ENCODE measurements around the gene GPR107.

Gene GPR107

DNA sequence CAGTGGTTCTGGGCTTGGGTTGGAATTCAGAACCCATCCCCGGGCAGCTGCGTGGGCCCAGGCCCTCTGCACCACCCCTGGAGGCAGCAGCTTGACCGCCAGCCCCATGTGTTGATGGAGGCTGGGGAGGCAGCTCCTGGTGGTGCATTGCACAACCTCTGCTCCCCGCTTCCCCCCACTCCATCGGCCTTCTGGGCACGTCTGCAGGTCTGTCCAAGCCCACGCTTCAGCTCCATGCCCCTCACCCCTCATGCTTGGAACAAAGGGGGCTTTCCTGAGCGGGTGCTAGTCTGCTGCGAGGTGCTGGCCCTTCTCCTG is 119.9 kb downstream of the GPR107 start:
- no peaks in the 10 kb centered on the region for H3K27me3 ChIP-seq (ENCODE audit: insufficient read depth, low read length, poor library complexity)
- peaks cover 26% of the 10 kb centered on the region for H3K79me1 ChIP-seq (ENCODE audit: low read length)
- peak overlapping the region; percentile 22 for H2AK5ac ChIP-seq (ENCODE audit: low read length)
- H4K8ac ChIP-seq (ENCODE audit: low read depth, low read length), result no peak overlapping the region
- H3K56ac ChIP-seq (ENCODE audit: low read length), result peak overlapping the region; percentile 90
- H2BK5ac ChIP-seq (ENCODE audit: low read length), result no peak overlapping the region
- no peak overlapping the region for H3K18ac ChIP-seq (ENCODE audit: low read length)
- H3K27ac ChIP-seq (ENCODE audit: low read depth, low read length), result no peak overlapping the region
- WGBS (ENCODE audit: extremely low coverage, insufficient coverage, low lambda C conversion rate), result no CpG with 5 or more reads among the region's 9 CpGs
- no peak overlapping the region for H2BK15ac ChIP-seq (replicated peaks; ENCODE audit: low read depth)
- H2BK120ac ChIP-seq (ENCODE audit: low read depth, low read length), result no peak overlapping the region
- H3K36me3 ChIP-seq (ENCODE audit: control insufficient read depth, insufficient read depth, low read length), result no peaks in the 10 kb centered on the region
- DNase-seq, result no peak
- H3K79me2 ChIP-seq (ENCODE audit: control insufficient read depth, insufficient read depth, low read length), result peaks cover 39% of the 10 kb centered on the region
- peak overlapping the region; percentile 63 for H3K4me3 ChIP-seq (ENCODE audit: low read length)
- H3K4ac ChIP-seq (ENCODE audit: low read depth, low read length), result no peak overlapping the region
- H4K5ac ChIP-seq (ENCODE audit: low read length), result no peak overlapping the region
- no peak overlapping the region for H3K23ac ChIP-seq (ENCODE audit: low read length)
- peak overlapping the region; percentile 90 for H3K4me2 ChIP-seq (ENCODE audit: low read length)
- peaks cover 3% of the 10 kb centered on the region for H3K4me1 ChIP-seq (ENCODE audit: control insufficient read depth, low read depth, low read length)
- H3K9ac ChIP-seq (ENCODE audit: low read length), result peak overlapping the region; percentile 65

DNA sequence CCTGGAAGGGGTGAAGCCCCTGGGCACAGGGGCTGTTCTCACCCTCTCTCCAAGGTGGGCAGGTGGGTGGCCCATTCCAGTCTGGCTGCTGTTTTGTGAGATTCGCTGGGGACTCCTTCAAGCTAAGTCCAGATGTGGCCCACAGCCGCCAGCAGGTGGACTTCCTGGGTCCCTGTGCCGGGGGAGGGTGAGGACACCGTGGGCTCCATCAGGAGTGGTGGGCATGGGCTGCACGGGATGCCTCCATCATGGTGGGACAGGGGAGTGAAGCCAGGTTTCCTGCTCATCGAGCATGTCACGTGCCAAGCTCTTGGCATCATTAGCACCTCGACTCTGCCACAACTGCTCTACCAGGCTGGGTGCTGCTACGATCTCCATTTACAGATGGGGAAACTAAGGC is 120.3 kb downstream of the GPR107 start:
- peak overlapping the region; percentile 90 for H3K4me2 ChIP-seq (ENCODE audit: low read length)
- H3K27me3 ChIP-seq (ENCODE audit: insufficient read depth, low read length, poor library complexity), result no peaks in the 10 kb centered on the region
- H3K79me1 ChIP-seq (ENCODE audit: low read length), result peaks cover 26% of the 10 kb centered on the region
- peaks cover 39% of the 10 kb centered on the region for H3K79me2 ChIP-seq (ENCODE audit: control insufficient read depth, insufficient read depth, low read length)
- no peak overlapping the region for H2BK15ac ChIP-seq (replicated peaks; ENCODE audit: low read depth)
- H2AK5ac ChIP-seq (ENCODE audit: low read length), result no peak overlapping the region
- H3K4ac ChIP-seq (ENCODE audit: low read depth, low read length), result no peak overlapping the region
- H2BK5ac ChIP-seq (ENCODE audit: low read length), result no peak overlapping the region
- no peak overlapping the region for H3K4me3 ChIP-seq (ENCODE audit: low read length)
- no peak overlapping the region for H4K5ac ChIP-seq (ENCODE audit: low read length)
- H3K9ac ChIP-seq (ENCODE audit: low read length), result peak overlapping the region; percentile 65
- H3K36me3 ChIP-seq (ENCODE audit: control insufficient read depth, insufficient read depth, low read length), result no peaks in the 10 kb centered on the region
- H3K27ac ChIP-seq (ENCODE audit: low read depth, low read length), result no peak overlapping the region
- H3K56ac ChIP-seq (ENCODE audit: low read length), result peak overlapping the region; percentile 90
- H2BK120ac ChIP-seq (ENCODE audit: low read depth, low read length), result no peak overlapping the region
- H3K18ac ChIP-seq (ENCODE audit: low read length), result no peak overlapping the region
- no CpG with 5 or more reads among the region's 9 CpGs for WGBS (ENCODE audit: extremely low coverage, insufficient coverage, low lambda C conversion rate)
- no peak overlapping the region for H4K8ac ChIP-seq (ENCODE audit: low read depth, low read length)
- DNase-seq, result no peak
- H3K23ac ChIP-seq (ENCODE audit: low read length), result no peak overlapping the region
- peaks cover 3% of the 10 kb centered on the region for H3K4me1 ChIP-seq (ENCODE audit: control insufficient read depth, low read depth, low read length)

GRCh38 chr9:130174920-130175321 is 121.2 kb downstream of the GPR107 start:
- Histone ChIP-seq H3K23ac (ENCODE audit: low read length) (no peak overlapping the region), H3K36me3 (ENCODE audit: control insufficient read depth, insufficient read depth, low read length) (no peaks in the 10 kb centered on the region), H3K4me1 (ENCODE audit: control insufficient read depth, low read depth, low read length) (peaks cover 3% of the 10 kb centered on the region), H3K9ac (ENCODE audit: low read length) (no peak overlapping the region), H3K4me2 (ENCODE audit: low read length) (no peak overlapping the region), H2BK5ac (ENCODE audit: low read length) (no peak overlapping the region), H4K5ac (ENCODE audit: low read length) (no peak overlapping the region), H3K79me1 (ENCODE audit: low read length) (peaks cover 30% of the 10 kb centered on the region), H3K27ac (ENCODE audit: low read depth, low read length) (no peak overlapping the region), H3K79me2 (ENCODE audit: control insufficient read depth, insufficient read depth, low read length) (peaks cover 44% of the 10 kb centered on the region), H4K8ac (ENCODE audit: low read depth, low read length) (no peak overlapping the region), H3K18ac (ENCODE audit: low read length) (no peak overlapping the region), H2BK120ac (ENCODE audit: low read depth, low read length) (no peak overlapping the region), H3K56ac (ENCODE audit: low read length) (no peak overlapping the region), H3K27me3 (ENCODE audit: insufficient read depth, low read length, poor library complexity) (no peaks in the 10 kb centered on the region), H2AK5ac (ENCODE audit: low read length) (no peak overlapping the region), H3K4ac (ENCODE audit: low read depth, low read length) (no peak overlapping the region), H3K4me3 (ENCODE audit: low read length) (no peak overlapping the region), H2BK15ac (replicated peaks; ENCODE audit: low read depth) (no peak overlapping the region)
- WGBS (ENCODE audit: extremely low coverage, insufficient coverage, low lambda C conversion rate), result no CpG with 5 or more reads among the region's 8 CpGs
- no peak for DNase-seq

GRCh38 chr9:130175355-130175754 is 121.6 kb downstream of the GPR107 start:
- no peak overlapping the region for H3K4me2 ChIP-seq (ENCODE audit: low read length)
- no CpG with 5 or more reads among the region's 9 CpGs for WGBS (ENCODE audit: extremely low coverage, insufficient coverage, low lambda C conversion rate)
- H4K8ac ChIP-seq (ENCODE audit: low read depth, low read length), result no peak overlapping the region
- H3K4me3 ChIP-seq (ENCODE audit: low read length), result no peak overlapping the region
- H3K18ac ChIP-seq (ENCODE audit: low read length), result no peak overlapping the region
- no peak overlapping the region for H3K27ac ChIP-seq (ENCODE audit: low read depth, low read length)
- H3K23ac ChIP-seq (ENCODE audit: low read length), result no peak overlapping the region
- peaks cover 3% of the 10 kb centered on the region for H3K4me1 ChIP-seq (ENCODE audit: control insufficient read depth, low read depth, low read length)
- no peak overlapping the region for H3K9ac ChIP-seq (ENCODE audit: low read length)
- no peak overlapping the region for H2BK15ac ChIP-seq (replicated peaks; ENCODE audit: low read depth)
- no peak overlapping the region for H3K56ac ChIP-seq (ENCODE audit: low read length)
- no peak overlapping the region for H2AK5ac ChIP-seq (ENCODE audit: low read length)
- H2BK5ac ChIP-seq (ENCODE audit: low read length), result no peak overlapping the region
- no peak overlapping the region for H4K5ac ChIP-seq (ENCODE audit: low read length)
- no peaks in the 10 kb centered on the region for H3K27me3 ChIP-seq (ENCODE audit: insufficient read depth, low read length, poor library complexity)
- H3K79me1 ChIP-seq (ENCODE audit: low read length), result peaks cover 31% of the 10 kb centered on the region
- no peak overlapping the region for H2BK120ac ChIP-seq (ENCODE audit: low read depth, low read length)
- no peaks in the 10 kb centered on the region for H3K36me3 ChIP-seq (ENCODE audit: control insufficient read depth, insufficient read depth, low read length)
- peaks cover 46% of the 10 kb centered on the region for H3K79me2 ChIP-seq (ENCODE audit: control insufficient read depth, insufficient read depth, low read length)
- H3K4ac ChIP-seq (ENCODE audit: low read depth, low read length), result no peak overlapping the region
- DNase-seq, result no peak

DNA sequence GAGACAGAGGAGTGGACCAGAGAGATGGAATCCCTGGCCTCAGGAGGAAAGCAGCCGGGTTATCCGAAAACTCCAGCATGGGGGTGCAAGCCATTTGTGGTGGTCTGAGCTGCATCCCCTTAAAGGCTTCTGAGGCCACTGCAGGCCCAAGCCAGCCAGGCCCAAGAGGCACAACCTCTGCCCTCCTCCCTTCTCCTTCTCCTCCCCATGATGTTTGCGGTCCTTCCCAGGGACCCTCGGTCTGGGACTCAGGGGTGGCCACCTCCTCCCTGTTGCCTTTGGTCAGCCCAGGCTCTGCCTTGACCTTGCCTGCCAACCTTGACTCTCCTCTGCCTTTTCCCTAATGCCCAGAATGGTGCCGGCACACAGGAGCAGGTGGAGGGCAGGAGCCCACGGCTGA is 123.1 kb downstream of the GPR107 start:
- Histone ChIP-seq H4K8ac (ENCODE audit: low read depth, low read length) (no peak overlapping the region), H3K4ac (ENCODE audit: low read depth, low read length) (no peak overlapping the region), H2BK120ac (ENCODE audit: low read depth, low read length) (no peak overlapping the region), H4K5ac (ENCODE audit: low read length) (no peak overlapping the region), H3K9ac (ENCODE audit: low read length) (no peak overlapping the region), H2AK5ac (ENCODE audit: low read length) (no peak overlapping the region), H3K4me2 (ENCODE audit: low read length) (no peak overlapping the region), H3K79me2 (ENCODE audit: control insufficient read depth, insufficient read depth, low read length) (peaks cover 48% of the 10 kb centered on the region), H3K4me1 (ENCODE audit: control insufficient read depth, low read depth, low read length) (peaks cover 3% of the 10 kb centered on the region), H3K23ac (ENCODE audit: low read length) (no peak overlapping the region), H3K27ac (ENCODE audit: low read depth, low read length) (no peak overlapping the region), H3K18ac (ENCODE audit: low read length) (no peak overlapping the region), H3K27me3 (ENCODE audit: insufficient read depth, low read length, poor library complexity) (no peaks in the 10 kb centered on the region), H3K56ac (ENCODE audit: low read length) (no peak overlapping the region), H3K79me1 (ENCODE audit: low read length) (peaks cover 34% of the 10 kb centered on the region), H2BK15ac (replicated peaks; ENCODE audit: low read depth) (no peak overlapping the region), H2BK5ac (ENCODE audit: low read length) (no peak overlapping the region), H3K4me3 (ENCODE audit: low read length) (no peak overlapping the region), H3K36me3 (ENCODE audit: control insufficient read depth, insufficient read depth, low read length) (no peaks in the 10 kb centered on the region)
- no CpG with 5 or more reads among the region's 6 CpGs for WGBS (ENCODE audit: extremely low coverage, insufficient coverage, low lambda C conversion rate)
- DNase-seq, result no peak

GRCh38 chr9:130177898-130178805 is 124.4 kb downstream of the GPR107 start:
- peaks cover 6% of the 10 kb centered on the region for H3K4me1 ChIP-seq (ENCODE audit: control insufficient read depth, low read depth, low read length)
- no peak overlapping the region for H3K9ac ChIP-seq (ENCODE audit: low read length)
- H3K4me3 ChIP-seq (ENCODE audit: low read length), result no peak overlapping the region
- no peak overlapping the region for H3K4ac ChIP-seq (ENCODE audit: low read depth, low read length)
- peaks cover 37% of the 10 kb centered on the region for H3K79me1 ChIP-seq (ENCODE audit: low read length)
- no CpG with 5 or more reads among the region's 20 CpGs for WGBS (ENCODE audit: extremely low coverage, insufficient coverage, low lambda C conversion rate)
- H2BK120ac ChIP-seq (ENCODE audit: low read depth, low read length), result no peak overlapping the region
- H2AK5ac ChIP-seq (ENCODE audit: low read length), result no peak overlapping the region
- H3K23ac ChIP-seq (ENCODE audit: low read length), result no peak overlapping the region
- H3K56ac ChIP-seq (ENCODE audit: low read length), result no peak overlapping the region
- H2BK5ac ChIP-seq (ENCODE audit: low read length), result no peak overlapping the region
- no peak overlapping the region for H2BK15ac ChIP-seq (replicated peaks; ENCODE audit: low read depth)
- no peak overlapping the region for H4K8ac ChIP-seq (ENCODE audit: low read depth, low read length)
- no peaks in the 10 kb centered on the region for H3K36me3 ChIP-seq (ENCODE audit: control insufficient read depth, insufficient read depth, low read length)
- H3K18ac ChIP-seq (ENCODE audit: low read length), result no peak overlapping the region
- H3K27me3 ChIP-seq (ENCODE audit: insufficient read depth, low read length, poor library complexity), result no peaks in the 10 kb centered on the region
- DNase-seq, result no peak
- H3K79me2 ChIP-seq (ENCODE audit: control insufficient read depth, insufficient read depth, low read length), result peaks cover 51% of the 10 kb centered on the region
- no peak overlapping the region for H3K4me2 ChIP-seq (ENCODE audit: low read length)
- no peak overlapping the region for H4K5ac ChIP-seq (ENCODE audit: low read length)
- no peak overlapping the region for H3K27ac ChIP-seq (ENCODE audit: low read depth, low read length)

Data from mesendoderm (in vitro differentiated cells).